NCI-H1930 (cell line): ENCODE data around the gene MAVS.

ENCODE experiments used
- DNase-seq, 2 experiments: peaks; one replicate each; lab custom pipeline; 2025; lab: John Stamatoyannopoulos, UW

The MAVS gene

GRCh38 chr20:3911956-3912355, 65.3 kb downstream of the MAVS start:
- no peak for DNase-seq

GRCh38 chr20:3914446-3914845, 67.8 kb downstream of the MAVS start:
- DNase-seq, result no peak

DNA sequence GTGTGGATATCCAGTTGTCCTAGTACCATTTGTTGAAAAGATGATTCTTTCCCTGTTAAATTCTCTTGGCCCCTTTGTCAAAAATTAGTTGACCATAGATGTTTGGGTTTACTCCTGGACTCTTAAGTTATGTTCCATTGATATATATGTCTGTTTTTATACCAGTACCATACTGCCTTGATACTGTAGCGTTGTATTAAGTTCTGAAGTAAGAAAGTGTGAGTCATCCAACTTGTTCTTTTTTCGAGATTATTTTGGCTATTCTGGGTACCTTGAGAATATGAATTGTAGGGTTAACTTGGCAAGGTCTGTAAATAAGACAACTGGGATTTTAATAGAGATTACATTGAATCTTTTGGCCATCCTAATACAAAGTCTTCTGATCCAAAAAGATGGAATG, 69.1 kb downstream of the MAVS start:
- DNase-seq, result no peak

DNA sequence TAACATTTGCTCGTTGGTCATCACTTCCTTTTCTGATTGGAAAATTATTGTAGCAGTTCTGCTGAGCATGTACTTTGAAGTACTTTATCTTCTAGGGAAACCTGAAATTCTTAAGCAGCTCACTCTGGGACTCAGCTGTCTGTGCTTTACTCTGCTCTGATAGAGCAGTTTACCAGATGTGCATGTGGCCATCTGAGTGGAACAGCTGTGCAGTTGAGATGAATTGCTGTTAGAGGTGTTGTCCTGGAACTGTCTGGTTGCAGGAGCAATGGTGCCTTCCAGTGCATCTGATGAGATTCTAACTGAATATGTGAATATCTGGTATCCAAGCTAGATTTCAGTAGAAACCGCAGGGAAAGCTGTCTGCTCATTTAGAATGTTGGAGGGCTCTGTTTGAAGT, 69.7 kb downstream of the MAVS start:
- no peak for DNase-seq

- no peak for DNase-seq
Observed at GRCh38 chr20:3919352-3919751, 72.7 kb downstream of the MAVS start.

GRCh38 chr20:3922223-3922982, 75.8 kb downstream of the MAVS start:
- no peak for DNase-seq

DNA sequence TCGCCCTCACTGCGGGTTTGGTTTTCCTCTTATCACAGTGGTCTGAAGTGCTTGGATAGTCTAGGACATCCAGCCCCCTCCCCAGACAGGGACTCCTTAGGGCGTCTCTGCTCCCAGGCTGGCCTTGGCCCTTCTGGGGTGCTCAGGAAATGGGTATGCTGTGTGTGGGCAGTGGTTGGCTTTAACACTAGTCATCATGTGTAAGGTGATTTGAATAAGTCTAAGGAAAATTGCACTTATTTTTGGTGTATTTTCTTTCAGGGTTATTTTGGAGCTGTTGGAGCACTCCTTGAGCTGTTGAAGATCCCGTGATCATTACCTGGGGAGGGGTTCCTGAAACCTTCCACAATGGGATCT, 76.3 kb downstream of the MAVS start:
- DNase-seq, result no peak

- no peak for DNase-seq
Observed at GRCh38 chr20:3923818-3924217, 77.2 kb downstream of the MAVS start.

- no peak for DNase-seq
Observed at GRCh38 chr20:3924304-3925112, 77.9 kb downstream of the MAVS start.

- DNase-seq, result no peak
Observed at GRCh38 chr20:3925113-3925695, 78.6 kb downstream of the MAVS start.
